B cell (primary cell): ENCODE measurements around the gene CDC34. TPM values are rescaled to one million over a fixed set of nuclear protein-coding genes. Genes with fewer than 3 reads are reported as not detected.

Experiments used
- ATAC-seq: fragments of 200-7000 bp; cut with Tn5 transposase; one replicate; pipeline ENCODE4 v1.10.0; 2021; ENCODE audit warnings: low read depth, mild to moderate bottlenecking, moderate number of reproducible peaks, moderate library complexity
- CTCF ChIA-PET: fragments of 350-600 bp; sonication (Branson Sonifier 250); formaldehyde crosslinking; loops from one replicate; lab custom pipeline; 2021; ENCODE audit warnings: antibody characterized with exemption, inconsistent platforms; lab: Charles Lee
- POLR2A ChIA-PET: fragments of 350-600 bp; sonication (Branson Sonifier 250); formaldehyde crosslinking; loops from one replicate; lab custom pipeline; 2021; ENCODE audit warnings: antibody characterized with exemption; lab: Charles Lee
- DNase-seq: peaks from one replicate; pipeline ENCODE4 v3.0.0; 2013
- H2AFZ ChIP-seq: 2 replicates; pipeline ENCODE4 v1.6.1; 2012; ENCODE audit warnings: mild to moderate bottlenecking, low read depth, low read length; ENCODE audit not compliant: insufficient read depth, poor library complexity, severe bottlenecking
- H3K27ac ChIP-seq, 2 donors: 1 replicate in 1 of 2; 2 replicates in 1 of 2; pipeline ENCODE4 v1.5.1; 2012 to 2013; ENCODE audit warnings: low read length in 2 of 2, mild to moderate bottlenecking in 2 of 2, moderate library complexity in 1 of 2
- H3K27me3 ChIP-seq, 4 experiments: fragments of 200-600 bp in 1 of 4; sonication (generic) in 1 of 4; replicated peaks in 1 of 4; 1 replicate in 2 of 4; 2 replicates in 2 of 4; pipeline versions ENCODE4 v1.6.1 to v1.7.0; 2013 to 2016; ENCODE audit warnings: low read length in 3 of 4, mild to moderate bottlenecking in 2 of 4, mixed read lengths in 1 of 4, moderate library complexity in 1 of 4; ENCODE audit not compliant: insufficient read depth in 4 of 4, control insufficient read depth in 3 of 4; ENCODE audit errors: control extremely low read depth in 1 of 4
- H3K36me3 ChIP-seq, 2 experiments: replicated peaks in 1 of 2; 1 replicate in 1 of 2; 2 replicates in 1 of 2; pipeline versions ENCODE4 v1.6.1 to v1.7.1; 2013; ENCODE audit warnings: low read length in 1 of 2; ENCODE audit not compliant: insufficient read depth in 2 of 2, control insufficient read depth in 1 of 2; ENCODE audit errors: control extremely low read depth in 1 of 2, extremely low read depth in 1 of 2
- H3K4me1 ChIP-seq, 2 donors: fragments of 200-600 bp in 1 of 2; sonication (generic) in 1 of 2; 1 replicate in 1 of 2; 2 replicates in 1 of 2; pipeline versions ENCODE4 v1.5.1 to v1.6.1; 2013 to 2017; ENCODE audit warnings: low read length in 2 of 2; ENCODE audit not compliant: control insufficient read depth in 2 of 2, insufficient read depth in 2 of 2
- H3K4me2 ChIP-seq: replicated peaks from 2 replicates; pipeline ENCODE3; 2012; ENCODE audit warnings: mild to moderate bottlenecking, low read depth, low read length; ENCODE audit not compliant: poor library complexity, severe bottlenecking
- H3K4me3 ChIP-seq, 5 experiments: fragments of 200-600 bp in 1 of 5; sonication (generic) in 1 of 5; 1 replicate in 3 of 5; 2 replicates in 2 of 5; pipeline versions ENCODE4 v1.5.1 to v1.7.0; 2011 to 2016; ENCODE audit warnings: low read length in 4 of 5, mild to moderate bottlenecking in 4 of 5, low read depth in 2 of 5, control low read depth in 1 of 5, moderate library complexity in 1 of 5; ENCODE audit not compliant: insufficient read depth in 1 of 5; ENCODE audit errors: control extremely low read depth in 1 of 5, extremely low read depth in 1 of 5
- H3K79me2 ChIP-seq: fragments of 200-600 bp; sonication (generic); one replicate; pipeline ENCODE4 v1.6.0; 2016; ENCODE audit warnings: low read length; ENCODE audit not compliant: control insufficient read depth, insufficient read depth
- H3K9ac ChIP-seq: fragments of 200-600 bp; sonication (generic); 2 replicates; pipeline ENCODE4 v1.6.1; 2017; ENCODE audit warnings: mild to moderate bottlenecking, low read length, moderate library complexity
- H3K9me3 ChIP-seq, 3 donors: one replicate each; pipeline versions ENCODE4 v1.6.1 to v1.7.1; 2013; ENCODE audit warnings: low read length in 2 of 3; ENCODE audit not compliant: control insufficient read depth in 2 of 3, insufficient read depth in 1 of 3; ENCODE audit errors: control extremely low read depth in 1 of 3
- H4K20me1 ChIP-seq: 2 replicates; pipeline ENCODE4 v1.6.0; 2012; ENCODE audit warnings: mild to moderate bottlenecking, low read length; ENCODE audit not compliant: insufficient read depth, control insufficient read depth, poor library complexity, severe bottlenecking
- H3K27ac Mint-ChIP-seq: one replicate; pipeline ENCODE4 v1.8.0; 2021; ENCODE audit warnings: mixed read lengths
- H3K27me3 Mint-ChIP-seq: one replicate; pipeline ENCODE4 v1.8.0; 2021; ENCODE audit warnings: mixed read lengths
- H3K4me1 Mint-ChIP-seq: one replicate; pipeline ENCODE4 v1.8.0; 2021; ENCODE audit warnings: mixed read lengths
- H3K4me3 Mint-ChIP-seq: one replicate; pipeline ENCODE4 v1.8.0; 2021; ENCODE audit warnings: mixed read lengths
- H3K9me3 Mint-ChIP-seq: one replicate; pipeline ENCODE4 v1.8.0; 2022; ENCODE audit warnings: mixed read lengths; ENCODE audit not compliant: insufficient read depth
- EZH2 ChIP-seq: IDR thresholded peaks from 2 replicates; pipeline ENCODE4 v1.6.1; 2012; ENCODE audit warnings: borderline replicate concordance, low read depth, mild to moderate bottlenecking, moderate library complexity, low read length; ENCODE audit not compliant: insufficient read depth, poor library complexity, severe bottlenecking
- WGBS: methylation state at CpG from one replicate; pipeline ENCODE4 v1.1.5; 2013; ENCODE audit warnings: missing lambda C conversion rate; ENCODE audit not compliant: insufficient coverage; 5-methylcytosine and 5-hydroxymethylcytosine counted together
- intact Hi-C: fragments of 100-400 bp; cut with micrococcal nuclease; formaldehyde crosslinking; loops from one replicate; pipeline ENCODE4 v1.10.0; 2022
- polyA plus RNA-seq: library from polyadenylated mRNA; depleted of rRNA; stranded (reverse); fragments of >200 nt; gene quantifications from 2 replicates; pipeline ENCODE4 v1.2.3, GENCODE V29; 2012
- total RNA-seq, 2 donors: library from RNA; stranded (reverse); fragments of 120-200 nt in 1 of 2; gene quantifications; 1 replicate in 1 of 2; 2 replicates in 1 of 2; pipeline versions ENCODE4 v1.2.3 to v1.2.4, GENCODE V29; 2013 to 2022
- TF ChIP-seq, protein P1 (sequence below): fragments of 200-600 bp; IDR thresholded peaks from one replicate; pipeline ENCODE4 v1.8.0; 2022; ENCODE audit warnings: antibody characterized with exemption, mild to moderate bottlenecking

CDC34 gene
- total and polyA plus RNA-seq, 2 donors (not counting 1 experiment from before 2014, with no cell fraction given) = 26.9 to 28.4 TPM

DNA sequence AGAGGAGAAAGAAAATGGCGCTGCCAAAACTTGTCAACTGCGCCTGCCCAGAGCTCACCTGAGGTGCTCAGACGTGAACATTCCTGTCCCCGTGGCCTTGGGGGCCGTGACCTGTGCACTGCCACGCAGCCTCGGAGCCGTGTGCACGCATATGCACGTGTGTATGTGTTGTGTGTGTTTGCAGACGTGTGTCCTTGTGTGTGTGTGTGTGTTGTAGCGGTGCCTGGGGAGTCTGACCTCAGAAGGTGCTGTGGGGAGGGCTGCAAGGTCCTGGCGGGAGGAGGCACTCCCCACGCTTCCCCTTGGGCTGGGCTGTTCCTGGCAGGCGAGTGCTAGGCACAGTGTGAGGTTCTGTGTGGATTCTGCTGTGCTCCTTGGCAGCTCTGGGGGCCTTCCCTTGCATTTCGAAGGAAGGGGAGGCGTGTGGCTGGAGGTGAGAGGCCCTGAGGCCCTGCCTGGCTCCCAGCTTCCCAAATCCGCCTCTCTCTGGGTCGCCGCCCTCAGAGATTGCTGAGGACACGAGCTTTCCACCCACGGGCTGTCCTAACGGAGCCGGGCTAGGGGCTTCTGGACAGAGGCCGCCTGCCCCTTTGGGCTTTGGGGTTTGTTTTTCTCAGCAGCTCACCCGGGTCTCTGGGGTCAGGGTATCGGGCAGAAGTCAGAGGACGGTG, 45.3 kb downstream of the CDC34 start:
- peaks cover 26% of the 10 kb centered on the region for H3K4me1 Mint-ChIP-seq
- peaks cover 76% of the 10 kb centered on the region for H3K79me2 ChIP-seq
- no peak overlapping the region for H3K4me3 Mint-ChIP-seq
- no peak overlapping the region for H3K4me3 ChIP-seq
- POLR2A ChIA-PET = interaction anchor here (0.6 kb wide), 2 partner anchors 93 to 586 kb away, joined by 4 read pairs; no protein-coding TSS in a partner anchor
- H3K9ac ChIP-seq = no peak overlapping the region
- no peak overlapping the region for H2AFZ ChIP-seq
- peak overlapping the region; percentile 26 for H3K27ac Mint-ChIP-seq
- WGBS = 96% methylated on average over 28 of the region's 28 CpGs
- H3K36me3 ChIP-seq = peaks cover 0 to 24% of the 10 kb centered on the region in 2 experiments
- TF ChIP-seq, protein P1, sequence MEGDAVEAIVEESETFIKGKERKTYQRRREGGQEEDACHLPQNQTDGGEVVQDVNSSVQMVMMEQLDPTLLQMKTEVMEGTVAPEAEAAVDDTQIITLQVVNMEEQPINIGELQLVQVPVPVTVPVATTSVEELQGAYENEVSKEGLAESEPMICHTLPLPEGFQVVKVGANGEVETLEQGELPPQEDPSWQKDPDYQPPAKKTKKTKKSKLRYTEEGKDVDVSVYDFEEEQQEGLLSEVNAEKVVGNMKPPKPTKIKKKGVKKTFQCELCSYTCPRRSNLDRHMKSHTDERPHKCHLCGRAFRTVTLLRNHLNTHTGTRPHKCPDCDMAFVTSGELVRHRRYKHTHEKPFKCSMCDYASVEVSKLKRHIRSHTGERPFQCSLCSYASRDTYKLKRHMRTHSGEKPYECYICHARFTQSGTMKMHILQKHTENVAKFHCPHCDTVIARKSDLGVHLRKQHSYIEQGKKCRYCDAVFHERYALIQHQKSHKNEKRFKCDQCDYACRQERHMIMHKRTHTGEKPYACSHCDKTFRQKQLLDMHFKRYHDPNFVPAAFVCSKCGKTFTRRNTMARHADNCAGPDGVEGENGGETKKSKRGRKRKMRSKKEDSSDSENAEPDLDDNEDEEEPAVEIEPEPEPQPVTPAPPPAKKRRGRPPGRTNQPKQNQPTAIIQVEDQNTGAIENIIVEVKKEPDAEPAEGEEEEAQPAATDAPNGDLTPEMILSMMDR = no peak
- TF ChIP-seq EZH2 = no peak
- H3K4me1 ChIP-seq = peaks cover 19 to 24% of the 10 kb centered on the region in 2 donors
- H3K4me2 ChIP-seq = no peak overlapping the region
- CTCF ChIA-PET = interaction anchor here (2.7 kb wide), 1 partner anchor 7 kb away, joined by 12 read pairs; no protein-coding TSS in a partner anchor
- intact Hi-C loops = no loop called here
- no peaks in the 10 kb centered on the region for H3K27me3 Mint-ChIP-seq
- no peak for DNase-seq
- H3K9me3 ChIP-seq = no peaks in the 10 kb centered on the region
- no peaks in the 10 kb centered on the region for H3K27me3 ChIP-seq
- H4K20me1 ChIP-seq = peaks cover 89% of the 10 kb centered on the region
- no peak for ATAC-seq
- no peak overlapping the region for H3K27ac ChIP-seq
- H3K9me3 Mint-ChIP-seq = no peaks in the 10 kb centered on the region
